NCI-H2107 (cell line): ENCODE measurements around the gene ARHGEF12.

Experiments
- DNase-seq: peaks from one replicate; lab custom pipeline; 2025; lab: John Stamatoyannopoulos, UW

ARHGEF12 gene

GRCh38 chr11:120538707-120539106, 202.5 kb downstream of the ARHGEF12 start:
- no peak for DNase-seq
